GM10847 (cell line): ENCODE data around the gene ARR3.

Experiments
- POLR2A ChIP-seq: IDR thresholded peaks from 2 replicates; pipeline ENCODE4 v1.6.1; 2011; ENCODE audit not compliant: insufficient read length; ENCODE audit errors: extremely low read depth

Gene ARR3

GRCh38 chrX:70324326-70324725, 56.2 kb downstream of the ARR3 start:
- no peak for TF ChIP-seq POLR2A

- no peak for TF ChIP-seq POLR2A
Observed at GRCh38 chrX:70331161-70331560, 63.0 kb downstream of the ARR3 start.
